Cerebellar cortex (tissue), 1 donor: ENCODE measurements around the gene GJD3.

Experiments
- DNase-seq: peaks from one replicate; pipeline ENCODE4 v3.0.0-alpha.2; 2015; ENCODE audit warnings: low spot score

The GJD3 gene

DNA sequence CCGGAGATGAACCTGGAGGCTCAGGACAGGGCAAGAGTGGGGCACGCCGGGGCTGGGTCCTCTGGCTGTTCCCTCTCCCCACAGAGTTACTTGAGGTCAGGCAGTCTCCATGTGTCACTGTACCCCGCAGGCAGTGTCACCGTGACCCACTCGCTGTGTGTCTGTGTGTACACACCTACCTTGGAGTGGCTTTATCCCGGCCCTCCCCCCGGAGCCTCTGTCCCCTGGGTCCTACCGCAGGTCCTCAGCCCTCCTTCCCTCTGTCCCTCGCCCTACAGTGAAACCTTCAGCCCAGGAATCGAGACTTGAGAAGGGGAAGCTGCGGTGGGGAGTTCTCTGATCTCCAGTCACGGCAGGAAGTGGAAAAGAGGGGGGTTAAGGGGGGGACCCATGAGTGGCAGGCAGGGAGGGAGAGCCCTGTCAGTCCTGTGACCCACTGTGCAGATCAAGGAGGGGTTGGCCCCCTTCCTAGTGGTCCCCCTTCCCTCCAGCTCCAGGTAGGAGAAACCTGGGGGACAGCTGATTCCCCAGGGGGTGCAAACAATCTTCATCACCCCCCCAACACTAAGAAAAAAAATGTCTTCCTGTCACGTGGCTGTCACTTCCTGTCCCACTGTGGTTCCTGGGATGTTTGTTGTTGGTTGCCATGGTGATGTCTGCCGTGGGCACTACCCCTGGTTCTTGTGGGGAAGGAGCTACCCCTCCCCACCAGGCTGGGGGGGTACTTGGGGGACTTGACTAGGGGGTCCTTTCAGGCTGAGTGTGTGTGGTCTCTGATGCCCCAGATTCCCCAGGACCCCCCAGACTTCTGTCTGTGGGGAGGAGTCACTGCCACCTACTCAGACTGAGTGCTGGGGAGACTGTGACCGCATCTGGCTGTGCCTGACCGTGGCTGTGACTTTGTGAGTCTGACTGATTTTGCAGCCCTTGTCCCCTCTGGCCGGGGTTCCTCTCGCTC, 41.9 kb downstream of the GJD3 start:
- no peak for DNase-seq

DNA sequence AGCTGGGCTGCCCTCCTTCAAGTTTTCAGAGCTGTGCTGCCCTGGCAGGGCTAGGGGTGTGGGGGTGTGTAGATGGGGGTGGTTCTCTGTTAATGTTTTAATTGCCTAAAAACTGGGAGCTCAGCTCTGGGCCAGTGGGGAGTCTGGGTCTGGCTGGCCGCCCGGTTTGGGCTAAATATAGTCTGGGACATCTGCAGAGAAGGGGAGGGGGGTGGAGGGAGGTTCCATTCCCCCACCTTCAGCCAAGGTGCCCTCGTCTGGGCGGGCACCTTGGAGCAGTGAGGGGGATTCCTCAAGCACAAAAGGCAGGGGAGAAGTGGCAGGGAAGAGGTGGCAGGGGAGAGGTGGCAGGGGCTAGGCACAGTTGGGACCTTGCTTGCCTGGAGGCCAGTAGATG, 42.6 kb downstream of the GJD3 start:
- DNase-seq = peak; percentile 87

DNA sequence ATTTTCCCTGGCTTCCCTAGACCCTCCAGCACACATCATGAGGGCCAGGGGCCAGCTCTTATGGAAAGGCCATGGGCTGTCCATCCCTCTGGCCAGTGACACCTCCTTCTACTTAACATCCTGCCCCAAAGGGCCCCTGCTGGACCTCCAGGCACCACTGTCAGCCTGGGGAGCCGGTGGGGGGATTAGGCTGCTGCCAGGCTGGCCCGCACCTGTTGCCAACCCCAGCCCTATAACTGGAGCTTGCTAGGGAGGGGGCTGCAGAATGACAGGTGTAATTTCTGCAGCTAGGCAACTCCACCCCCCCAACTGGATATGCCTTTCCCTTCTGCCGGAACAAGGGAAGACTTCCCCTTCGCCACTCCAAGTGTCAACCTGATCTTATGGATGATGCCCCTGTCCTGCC, 43.0 kb downstream of the GJD3 start:
- no peak for DNase-seq

DNA sequence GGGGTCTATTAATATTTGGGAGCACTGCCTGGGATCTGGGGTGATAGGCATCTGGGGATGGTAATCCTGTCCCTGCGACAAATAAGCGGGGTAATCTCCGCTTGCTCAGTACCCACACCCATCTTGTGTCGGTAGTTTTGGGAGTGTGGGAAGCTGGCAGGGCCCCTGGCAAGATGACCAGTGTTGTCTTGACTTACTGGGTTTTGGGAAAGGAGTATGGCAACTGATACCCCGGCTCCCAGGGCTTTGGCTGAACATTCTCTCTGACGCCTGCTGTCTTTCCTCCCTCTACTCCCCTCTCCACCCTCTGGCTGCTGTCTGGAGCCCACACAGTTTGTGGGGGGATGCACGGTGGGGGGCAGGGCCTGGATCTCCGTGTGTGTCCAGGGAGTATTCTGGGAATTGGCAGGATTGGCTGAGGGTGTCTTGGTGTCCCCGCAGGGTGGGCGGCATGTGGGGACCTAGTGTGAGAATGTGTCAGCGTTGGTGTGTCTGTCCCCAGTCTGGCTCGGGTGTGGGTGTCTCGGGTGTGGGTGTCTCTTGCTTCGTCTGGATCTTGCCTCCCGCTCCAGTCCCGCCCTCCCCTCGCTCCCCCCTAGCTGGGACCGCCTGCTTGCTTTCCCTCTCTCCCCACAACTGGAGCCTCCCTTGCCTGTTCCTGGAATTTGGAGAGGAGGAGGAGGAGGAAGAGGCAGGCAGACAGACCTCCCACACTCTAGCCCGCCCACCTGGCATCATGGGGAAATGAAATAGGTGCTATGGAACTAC, 43.6 kb downstream of the GJD3 start:
- no peak for DNase-seq

DNA sequence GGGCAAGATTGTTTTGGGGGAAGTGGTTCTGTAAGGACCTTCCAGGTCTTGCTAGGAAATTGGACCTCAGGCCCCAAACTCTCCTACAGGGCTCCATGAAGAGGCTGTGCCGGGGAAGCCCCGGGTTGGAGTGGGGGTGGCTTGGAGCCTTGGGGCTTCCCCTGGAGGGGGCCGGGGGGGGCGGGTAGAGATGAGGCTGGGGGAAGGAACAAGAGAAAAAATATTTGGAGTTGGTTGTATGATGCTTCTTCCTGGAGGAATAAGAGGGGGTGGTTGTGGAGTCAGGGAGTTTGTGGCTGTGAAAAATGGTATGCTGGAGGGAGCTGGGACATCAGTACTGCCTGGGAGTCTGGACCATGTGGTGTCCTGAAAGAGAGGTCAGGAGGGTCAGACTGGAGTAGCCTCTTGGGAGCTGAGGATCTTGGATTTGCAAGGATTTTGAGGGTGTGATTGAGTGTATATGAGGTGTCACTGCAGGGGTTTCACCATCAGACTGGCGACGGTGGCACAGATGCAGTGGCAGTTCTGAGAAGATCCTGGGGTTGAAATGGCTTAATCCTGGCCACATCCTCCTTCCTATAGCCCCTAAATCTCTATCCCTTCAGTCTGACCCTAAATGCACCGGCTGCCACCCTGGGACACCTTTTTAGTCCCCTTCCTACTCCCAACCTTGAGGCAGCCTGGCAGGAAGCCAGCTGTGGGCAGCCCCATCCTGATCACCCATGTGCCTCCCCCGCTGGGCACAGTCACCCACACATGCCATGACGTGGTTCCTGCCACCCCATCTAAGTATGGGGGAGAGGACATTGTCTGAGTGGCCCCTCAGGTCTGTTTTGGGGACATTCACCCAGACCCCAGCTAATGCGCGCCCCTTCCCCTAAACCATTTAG, 44.6 kb downstream of the GJD3 start:
- no peak for DNase-seq

DNA sequence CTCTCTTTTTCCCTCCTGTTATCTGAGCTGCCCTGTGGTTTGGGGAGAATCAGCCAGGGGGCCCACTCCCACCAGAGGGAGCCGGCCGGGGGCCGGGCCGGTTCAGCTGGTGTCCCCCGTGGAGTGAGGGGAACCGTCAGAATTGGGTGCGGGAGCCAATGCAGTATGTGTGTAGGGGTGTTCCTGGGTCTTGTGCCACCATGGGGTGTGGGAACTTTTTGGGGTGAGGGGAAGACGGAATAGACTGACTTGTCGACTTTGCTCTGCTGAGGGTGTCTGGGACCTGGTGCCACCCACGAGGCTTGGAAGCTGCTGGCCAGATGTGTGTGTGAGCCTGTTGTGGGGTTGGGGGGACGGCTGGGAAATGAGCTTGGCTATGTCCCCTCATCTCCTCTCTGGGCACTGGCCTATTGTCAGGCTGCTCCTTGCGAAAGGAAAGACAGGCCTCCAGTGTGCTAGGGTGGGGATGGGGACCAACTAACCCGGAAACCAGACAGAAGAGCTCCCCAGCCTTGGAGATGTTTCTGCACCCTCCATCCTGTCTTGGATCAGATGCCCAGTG, 45.6 kb downstream of the GJD3 start:
- DNase-seq = no peak

DNA sequence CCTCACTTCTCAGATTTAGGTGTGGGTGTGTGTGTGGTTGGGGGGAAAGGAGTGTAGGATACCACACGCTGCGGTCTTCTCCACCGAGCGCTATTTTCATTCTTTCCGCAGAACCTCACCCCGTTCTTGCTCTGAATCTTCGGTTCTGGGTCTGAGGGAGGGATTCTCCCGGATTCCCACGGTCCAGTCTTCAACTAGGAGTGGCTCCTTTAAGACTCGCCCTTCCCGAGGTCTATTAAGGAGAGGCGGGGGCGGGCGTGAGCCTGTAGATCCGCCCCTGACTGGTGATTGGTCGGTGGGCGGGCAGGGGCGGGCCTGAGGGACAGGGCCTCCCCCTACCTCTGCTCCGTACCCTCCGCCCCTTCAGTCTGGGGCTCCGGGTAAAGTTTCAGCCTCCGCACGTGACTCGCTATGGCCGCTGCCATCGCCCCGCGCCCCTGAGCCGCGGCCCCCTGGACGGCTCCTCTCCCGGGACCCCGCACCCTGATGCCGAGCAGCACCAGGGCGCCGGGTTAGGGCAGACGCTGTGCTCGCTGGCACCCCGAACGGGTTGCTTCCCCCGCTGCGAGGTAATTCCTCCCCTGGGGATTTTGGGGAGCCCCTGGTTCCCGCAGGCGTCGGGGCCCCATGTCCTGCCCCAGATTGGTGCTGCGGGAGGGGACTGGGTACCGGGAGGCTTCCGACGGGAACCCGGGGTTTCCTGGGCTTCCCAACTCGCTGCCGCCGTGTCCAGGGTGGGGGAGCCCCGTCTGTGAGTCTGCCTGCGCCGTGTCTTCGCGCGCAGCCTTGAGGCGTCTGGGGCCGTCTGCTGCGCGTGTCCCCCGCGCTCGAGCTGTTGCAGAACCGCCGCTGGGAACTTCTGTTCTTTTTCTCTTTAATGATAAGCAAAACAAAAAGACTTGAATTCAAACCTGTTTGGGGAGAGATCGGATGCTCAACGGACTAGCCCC, 46.4 kb downstream of the GJD3 start:
- peak; percentile 98 for DNase-seq

DNA sequence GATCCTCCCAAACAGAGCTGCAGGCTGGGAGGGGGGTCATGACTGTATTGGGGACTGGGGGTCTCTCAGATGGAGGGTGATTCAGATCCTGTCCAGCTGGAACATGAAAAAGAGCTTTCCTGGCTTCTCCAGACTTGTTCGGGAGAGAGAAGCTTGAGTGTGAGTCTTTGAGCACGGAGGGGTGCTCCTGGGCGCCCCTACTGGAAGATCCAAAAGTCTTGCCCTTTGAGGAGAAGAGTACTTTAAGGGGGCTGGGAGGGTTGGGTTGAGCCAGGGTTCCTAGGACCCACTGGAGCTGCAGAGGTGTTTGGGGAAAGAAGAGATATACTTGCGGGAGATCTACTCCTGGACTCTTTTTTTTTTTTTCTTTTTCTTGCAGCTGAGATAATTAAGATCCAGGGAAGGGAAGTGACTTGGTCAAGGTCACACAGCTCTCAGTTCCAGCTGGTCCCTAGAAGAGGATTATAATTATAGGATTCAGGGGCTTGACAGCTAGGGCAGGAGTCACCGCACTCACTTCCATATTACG, 47.1 kb downstream of the GJD3 start:
- peak; percentile 80 for DNase-seq

DNA sequence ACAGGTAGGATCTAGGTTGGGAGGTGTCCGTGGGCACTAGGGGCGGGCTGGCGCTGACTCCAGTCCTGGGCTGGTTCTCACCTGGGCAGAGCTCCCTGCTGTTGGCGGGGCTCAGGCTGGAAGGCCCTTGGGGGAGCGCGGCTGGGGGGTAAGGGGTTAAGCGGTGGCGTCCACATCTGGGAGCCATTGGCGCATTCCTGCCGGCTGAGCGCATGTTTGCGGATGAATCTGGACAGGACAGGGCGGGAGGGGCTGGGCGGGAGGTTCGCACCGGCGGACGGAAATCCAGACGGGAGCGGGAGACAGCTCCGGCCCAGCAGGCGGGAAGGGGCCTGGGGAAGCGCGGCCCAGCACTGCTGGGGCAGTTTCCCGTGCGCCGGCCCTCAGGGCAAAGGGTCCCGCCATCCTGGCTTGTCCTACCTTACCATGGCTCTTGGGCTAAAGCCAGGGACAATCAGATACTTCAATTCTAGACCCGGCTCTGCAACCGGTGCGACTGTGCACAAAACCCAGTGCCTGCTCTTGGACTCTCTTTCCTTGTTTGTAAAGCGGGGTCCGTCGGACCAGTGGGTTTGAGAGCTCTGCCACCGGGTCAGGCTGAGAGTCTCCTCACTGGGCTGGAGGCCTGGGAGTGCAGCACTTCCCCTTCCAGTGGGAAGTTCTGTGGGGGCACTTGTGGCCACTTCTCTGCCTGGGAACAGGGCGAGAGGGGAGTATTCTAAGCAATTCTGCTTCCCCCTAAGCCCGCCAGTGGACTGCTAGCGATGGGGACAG, 47.8 kb downstream of the GJD3 start:
- DNase-seq = peak; percentile 41

DNA sequence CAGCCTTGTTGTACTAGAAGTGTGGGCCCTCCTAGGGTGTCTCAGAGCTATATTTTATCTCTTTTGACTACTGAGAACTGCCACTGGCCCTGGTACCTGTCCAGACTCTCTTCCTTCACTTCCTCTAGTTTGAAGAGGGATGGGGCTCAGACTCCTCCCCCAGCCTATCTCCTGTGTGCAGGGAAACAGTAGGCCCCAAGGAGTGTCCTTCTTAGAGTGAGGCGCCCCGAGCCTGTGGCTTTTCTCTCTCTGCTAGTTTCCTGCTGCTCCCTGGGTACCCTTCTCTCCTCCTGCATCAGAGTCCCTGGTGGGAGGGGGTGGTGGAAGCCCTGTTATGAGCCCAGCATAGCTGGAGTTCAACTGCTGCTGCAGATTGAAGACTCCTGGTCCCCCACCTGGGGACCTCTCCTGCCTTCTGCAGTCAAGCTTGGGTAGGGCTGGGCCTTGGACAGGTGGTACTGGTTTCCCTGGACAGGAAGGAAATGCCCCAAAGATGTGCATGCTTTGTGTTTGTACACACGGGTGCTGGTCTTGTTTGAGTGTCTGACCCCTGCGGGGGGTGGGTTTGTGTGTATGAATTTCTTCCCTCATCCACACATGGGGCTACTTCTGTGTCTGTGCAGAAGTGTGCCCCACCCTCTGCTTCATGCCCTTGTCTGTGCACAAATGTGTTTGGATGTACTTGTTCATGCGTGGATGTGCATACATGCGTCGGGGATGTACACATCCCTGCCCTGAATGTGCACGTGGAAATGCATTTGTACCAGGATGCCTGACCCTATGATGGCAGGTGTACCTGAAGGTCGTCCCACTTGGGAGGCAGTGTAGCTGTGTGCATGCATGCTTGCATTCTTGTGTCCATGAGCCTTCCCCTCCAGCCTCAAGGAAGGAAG, 48.6 kb downstream of the GJD3 start:
- no peak for DNase-seq

DNA sequence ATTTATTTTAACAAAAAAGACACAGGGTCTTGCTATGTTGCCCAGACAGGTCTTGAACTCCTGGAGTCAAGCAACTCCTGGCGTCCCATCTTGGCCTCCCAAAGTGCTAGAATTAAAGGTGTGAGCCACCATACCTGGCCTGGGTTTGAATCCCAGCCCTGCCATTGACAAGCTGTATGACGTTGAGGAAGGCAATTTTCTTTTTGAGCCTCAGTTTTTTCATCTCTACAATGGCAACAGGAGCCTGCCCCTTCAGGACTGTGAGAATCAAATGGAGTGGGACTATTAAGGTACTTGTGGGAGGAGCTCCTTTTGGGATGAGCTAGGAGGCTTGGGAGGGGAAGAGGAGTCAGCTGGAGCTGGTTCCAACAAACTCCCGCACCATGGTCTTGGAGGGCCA, 49.3 kb downstream of the GJD3 start:
- no peak for DNase-seq

DNA sequence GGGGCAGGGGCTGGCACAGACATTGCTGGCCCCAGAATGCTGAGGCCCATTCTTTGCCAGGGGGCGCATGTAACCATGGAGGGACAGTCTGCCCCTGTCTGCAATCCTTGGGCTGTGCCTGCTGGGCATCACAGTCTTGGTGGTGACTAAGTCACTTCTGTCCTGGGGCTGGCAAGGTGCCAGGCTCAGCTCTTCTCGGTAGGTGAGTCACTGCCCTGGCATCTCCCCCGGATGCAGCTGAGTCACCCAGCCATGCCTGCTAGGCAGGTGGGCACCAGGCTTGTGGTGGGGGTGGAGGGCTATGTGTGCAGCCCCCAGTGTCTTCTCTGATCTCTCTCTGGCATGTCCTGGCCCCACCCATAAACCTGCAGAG, 50.0 kb downstream of the GJD3 start:
- DNase-seq = peak; percentile 37

DNA sequence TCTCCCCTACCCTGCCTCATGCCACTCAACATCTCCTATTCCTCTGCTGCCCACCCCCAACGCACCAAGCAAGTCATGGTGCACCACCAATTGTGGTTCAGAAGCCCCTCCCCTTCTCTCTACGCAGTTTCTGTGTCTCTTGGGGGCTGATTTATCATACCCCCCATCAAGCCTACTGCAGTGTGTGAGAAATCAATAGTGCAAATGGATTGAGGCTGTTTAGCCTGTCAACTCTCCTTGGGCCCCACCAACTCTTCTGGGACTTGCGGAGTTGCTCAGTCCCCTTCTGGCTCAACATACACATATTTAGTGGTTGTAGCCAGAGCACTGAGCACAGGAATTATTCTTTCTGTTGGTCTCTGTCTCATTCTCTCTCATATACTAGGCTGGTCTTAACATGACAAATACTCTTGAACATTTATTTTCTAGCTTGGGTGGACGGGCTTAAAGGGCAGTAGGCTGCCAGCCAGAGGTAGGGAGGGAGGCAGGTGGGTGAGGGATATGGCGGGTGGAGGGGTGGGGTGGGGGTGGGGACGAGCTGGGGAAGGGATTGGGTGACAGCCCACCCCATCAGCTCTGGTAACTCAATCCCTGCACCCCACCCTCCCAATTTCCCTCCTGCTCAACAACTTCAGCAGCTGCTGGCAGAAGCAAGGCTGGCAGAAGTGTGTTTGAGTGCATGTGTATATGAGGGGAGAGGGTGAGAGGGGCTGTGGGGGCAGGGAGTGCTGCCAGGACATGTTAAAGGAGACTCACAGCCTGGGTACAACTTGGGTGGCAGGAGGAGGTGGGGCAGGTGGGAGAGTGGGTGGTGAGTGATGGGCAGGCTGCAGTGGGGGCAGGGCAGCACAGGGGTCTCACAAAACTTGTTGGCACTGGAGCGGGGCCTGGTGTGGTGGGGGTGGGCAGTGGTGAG, 50.6 kb downstream of the GJD3 start:
- DNase-seq = no peak
